ENCODE data around the gene FOXP1.

FOXP1 gene

DNA sequence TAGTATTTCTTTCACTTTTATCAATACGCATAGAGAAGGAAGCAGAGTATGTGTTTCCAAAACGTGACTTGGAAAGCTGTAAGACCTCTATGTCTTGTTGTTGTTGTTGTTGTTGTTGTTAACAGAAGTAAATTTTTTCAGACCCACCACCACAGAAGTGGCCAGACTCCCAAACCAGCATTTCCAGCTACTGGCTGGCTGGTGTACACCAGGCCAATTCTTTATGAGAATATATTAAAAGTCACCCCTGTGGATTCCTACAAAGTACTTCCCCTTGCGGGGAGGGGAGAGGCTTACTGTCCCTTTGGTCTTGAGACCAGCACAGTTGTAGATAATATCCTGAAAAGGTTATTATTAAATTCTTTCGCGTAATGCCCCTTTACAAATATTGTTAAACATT is 1.6 kb upstream of the FOXP1 start:
- peak overlapping the region; percentile 96 for H3K27ac ChIP-seq (ENCODE audit: poor library complexity, severe bottlenecking)
- H3K9me3 ChIP-seq (ENCODE audit: severe bottlenecking): no peaks in the 10 kb centered on the region
- H3K27me3 ChIP-seq (ENCODE audit: insufficient read depth, poor library complexity, severe bottlenecking): no peaks in the 10 kb centered on the region
- DNase-seq (ENCODE audit: low spot score): no peak
- TF ChIP-seq, protein P1, sequence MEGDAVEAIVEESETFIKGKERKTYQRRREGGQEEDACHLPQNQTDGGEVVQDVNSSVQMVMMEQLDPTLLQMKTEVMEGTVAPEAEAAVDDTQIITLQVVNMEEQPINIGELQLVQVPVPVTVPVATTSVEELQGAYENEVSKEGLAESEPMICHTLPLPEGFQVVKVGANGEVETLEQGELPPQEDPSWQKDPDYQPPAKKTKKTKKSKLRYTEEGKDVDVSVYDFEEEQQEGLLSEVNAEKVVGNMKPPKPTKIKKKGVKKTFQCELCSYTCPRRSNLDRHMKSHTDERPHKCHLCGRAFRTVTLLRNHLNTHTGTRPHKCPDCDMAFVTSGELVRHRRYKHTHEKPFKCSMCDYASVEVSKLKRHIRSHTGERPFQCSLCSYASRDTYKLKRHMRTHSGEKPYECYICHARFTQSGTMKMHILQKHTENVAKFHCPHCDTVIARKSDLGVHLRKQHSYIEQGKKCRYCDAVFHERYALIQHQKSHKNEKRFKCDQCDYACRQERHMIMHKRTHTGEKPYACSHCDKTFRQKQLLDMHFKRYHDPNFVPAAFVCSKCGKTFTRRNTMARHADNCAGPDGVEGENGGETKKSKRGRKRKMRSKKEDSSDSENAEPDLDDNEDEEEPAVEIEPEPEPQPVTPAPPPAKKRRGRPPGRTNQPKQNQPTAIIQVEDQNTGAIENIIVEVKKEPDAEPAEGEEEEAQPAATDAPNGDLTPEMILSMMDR (IDR thresholded peaks at IDR 0.05; ENCODE audit: poor library complexity, severe bottlenecking): no peak
- ATAC-seq (ENCODE audit: low read depth): no peak
- peaks cover 15% of the 10 kb centered on the region for H3K4me1 ChIP-seq (ENCODE audit: insufficient read depth, poor library complexity, severe bottlenecking)
- no peak overlapping the region for H3K4me3 ChIP-seq (ENCODE audit: severe bottlenecking)
- H3K36me3 ChIP-seq (ENCODE audit: low read depth): no peaks in the 10 kb centered on the region

DNA sequence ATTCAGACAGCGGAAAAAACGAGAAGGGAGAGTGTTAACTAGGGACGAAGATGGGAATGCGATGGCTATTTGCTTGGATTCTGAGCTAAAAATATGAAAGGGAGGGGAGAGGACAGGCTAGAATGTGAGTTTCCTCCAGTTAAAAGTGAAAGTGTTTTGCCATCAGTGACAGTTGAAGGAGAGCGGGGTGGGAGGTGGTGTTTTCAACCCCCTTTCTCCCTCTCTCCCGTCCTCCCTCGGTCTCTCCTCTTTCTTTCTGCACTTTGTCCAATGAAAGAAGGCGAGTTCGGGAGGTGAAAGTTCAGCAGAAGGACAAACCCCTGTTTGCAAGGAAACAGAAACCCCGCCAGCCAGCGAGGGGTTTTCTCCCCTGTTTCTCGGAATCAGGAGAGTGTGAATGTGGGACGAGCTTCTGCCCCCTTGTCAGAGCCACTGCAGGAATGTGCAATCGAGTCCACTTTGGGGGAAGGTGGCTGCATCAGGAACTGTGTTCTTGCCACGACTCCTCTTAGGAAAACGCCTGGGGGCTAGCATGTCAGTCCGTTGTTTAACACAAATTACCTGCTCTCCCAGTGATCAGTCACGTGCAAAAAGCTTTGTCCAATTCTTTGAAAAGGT is 975 bp upstream of the FOXP1 start:
- ATAC-seq (ENCODE audit: low read depth) (peak; percentile 14; the same call in 2 of the 3 replicates), DNase-seq (ENCODE audit: low spot score) (no peak)
- H3K27me3 ChIP-seq (ENCODE audit: insufficient read depth, poor library complexity, severe bottlenecking): no peaks in the 10 kb centered on the region
- peak overlapping the region; percentile 96 for H3K27ac ChIP-seq (ENCODE audit: poor library complexity, severe bottlenecking)
- TF ChIP-seq, protein P1 (IDR thresholded peaks at IDR 0.05; ENCODE audit: poor library complexity, severe bottlenecking): no peak
- H3K4me1 ChIP-seq (ENCODE audit: insufficient read depth, poor library complexity, severe bottlenecking): peaks cover 19% of the 10 kb centered on the region
- no peaks in the 10 kb centered on the region for H3K36me3 ChIP-seq (ENCODE audit: low read depth)
- no peaks in the 10 kb centered on the region for H3K9me3 ChIP-seq (ENCODE audit: severe bottlenecking)
- peak overlapping the region; percentile 31 for H3K4me3 ChIP-seq (ENCODE audit: severe bottlenecking)

DNA sequence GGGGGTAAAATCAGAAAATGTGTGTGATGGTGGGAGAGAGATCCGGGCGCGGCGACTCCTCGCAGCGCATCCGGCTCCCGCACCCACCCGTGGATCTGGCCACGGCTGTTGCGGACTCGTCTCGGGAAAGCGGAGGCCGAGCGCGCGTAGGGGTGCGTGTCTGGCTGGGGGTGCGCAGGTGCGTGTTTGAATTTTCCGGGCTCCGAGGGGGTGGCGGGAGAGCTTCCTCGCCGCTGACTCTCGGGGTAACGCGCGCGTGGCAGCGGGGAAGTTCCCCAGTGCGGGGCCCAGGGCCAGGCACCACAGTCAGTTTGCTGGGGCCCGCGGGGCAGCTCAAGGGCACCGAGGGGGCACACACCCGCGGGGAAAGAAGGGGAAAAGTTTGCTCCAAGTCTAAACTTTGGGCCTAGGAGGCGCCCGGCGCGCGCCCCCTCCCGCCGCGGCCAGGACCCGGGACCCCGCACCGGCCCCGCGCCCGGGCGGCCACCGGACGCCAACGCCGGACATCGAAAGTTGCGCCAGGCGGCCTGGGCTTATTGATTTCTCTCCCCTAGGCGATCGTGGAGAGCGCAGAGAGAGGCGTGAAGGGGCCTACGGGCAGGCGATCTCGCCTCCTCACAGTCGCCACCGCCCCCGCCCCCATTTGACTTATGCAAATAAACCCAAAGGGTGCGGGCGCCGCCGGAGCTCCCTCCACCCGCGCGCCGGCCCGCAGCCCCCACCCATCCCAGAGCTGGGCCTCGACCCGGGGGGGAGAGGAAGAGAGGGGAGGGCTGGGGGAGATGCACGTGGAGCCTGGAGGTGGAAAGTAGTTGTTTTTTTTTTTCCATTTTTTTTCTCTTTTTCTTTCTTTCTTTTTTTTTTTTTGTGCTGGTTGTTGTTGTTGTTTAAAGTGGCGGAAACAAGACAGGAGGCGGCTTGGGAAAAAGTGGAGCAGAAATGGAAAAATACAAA is 639 bp downstream of the FOXP1 start:
- no peaks in the 10 kb centered on the region for H3K9me3 ChIP-seq (ENCODE audit: severe bottlenecking)
- TF ChIP-seq, protein P1 (IDR thresholded peaks at IDR 0.05; ENCODE audit: poor library complexity, severe bottlenecking): peak; percentile 12
- DNase-seq (ENCODE audit: low spot score): peak; percentile 76
- peak overlapping the region; percentile 76 for H3K4me3 ChIP-seq (ENCODE audit: severe bottlenecking)
- H3K27ac ChIP-seq (ENCODE audit: poor library complexity, severe bottlenecking): peak overlapping the region; percentile 96
- no peak for ATAC-seq (ENCODE audit: low read depth)
- peaks cover 32% of the 10 kb centered on the region for H3K4me1 ChIP-seq (ENCODE audit: insufficient read depth, poor library complexity, severe bottlenecking)
- H3K36me3 ChIP-seq (ENCODE audit: low read depth): 0 out of 2 replicates have a peak, but pooled peaks cover 4% of the 10 kb centered on the region
- no peaks in the 10 kb centered on the region for H3K27me3 ChIP-seq (ENCODE audit: insufficient read depth, poor library complexity, severe bottlenecking)

DNA sequence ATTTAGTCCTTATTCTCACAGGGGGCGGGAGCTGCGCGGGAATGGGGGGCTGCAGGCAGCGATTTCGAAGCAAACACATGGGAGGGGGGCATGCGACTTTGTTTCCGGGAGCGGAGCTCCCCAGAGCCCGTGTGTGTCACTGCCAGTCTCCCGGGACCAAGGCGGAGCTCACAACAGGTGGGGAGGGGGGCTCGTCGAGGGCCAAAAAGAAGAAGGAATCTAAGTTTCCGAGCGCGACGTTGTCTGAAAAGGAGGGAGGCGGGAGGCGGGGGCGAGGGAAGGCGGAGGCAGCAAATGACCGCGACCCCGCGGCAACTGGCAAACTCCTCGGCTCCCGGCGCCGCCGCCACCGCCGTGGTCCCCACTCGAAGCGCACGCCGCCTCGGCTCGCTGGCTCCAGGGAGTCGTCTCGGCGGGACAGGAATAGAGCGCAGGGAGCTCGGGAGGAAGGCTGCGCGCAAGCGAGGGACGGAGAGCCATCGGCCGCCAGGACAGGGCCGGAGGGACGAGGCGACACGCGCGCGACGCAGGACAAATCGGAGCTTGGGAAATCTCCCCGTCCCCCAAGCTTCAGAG is 1.4 kb downstream of the FOXP1 start:
- peak overlapping the region; percentile 76 for H3K4me3 ChIP-seq (ENCODE audit: severe bottlenecking)
- no peaks in the 10 kb centered on the region for H3K9me3 ChIP-seq (ENCODE audit: severe bottlenecking)
- TF ChIP-seq, protein P1 (IDR thresholded peaks at IDR 0.05; ENCODE audit: poor library complexity, severe bottlenecking): no peak
- DNase-seq (ENCODE audit: low spot score) (peak; percentile 65), ATAC-seq (ENCODE audit: low read depth) (no peak)
- no peaks in the 10 kb centered on the region for H3K27me3 ChIP-seq (ENCODE audit: insufficient read depth, poor library complexity, severe bottlenecking)
- H3K4me1 ChIP-seq (ENCODE audit: insufficient read depth, poor library complexity, severe bottlenecking): peaks cover 38% of the 10 kb centered on the region
- H3K36me3 ChIP-seq (ENCODE audit: low read depth): peaks cover 7% of the 10 kb centered on the region; the same call in 1 of the 2 replicates
- H3K27ac ChIP-seq (ENCODE audit: poor library complexity, severe bottlenecking): peak overlapping the region; percentile 96
